GM19035 (cell line): ENCODE measurements around the gene PRM3.

Experiments used
- ATAC-seq: cut with Tn5 transposase; IDR thresholded peaks from one replicate; pipeline ENCODE4 v1.9.1; 2021; ENCODE audit not compliant: unreplicated experiment

The PRM3 gene

DNA sequence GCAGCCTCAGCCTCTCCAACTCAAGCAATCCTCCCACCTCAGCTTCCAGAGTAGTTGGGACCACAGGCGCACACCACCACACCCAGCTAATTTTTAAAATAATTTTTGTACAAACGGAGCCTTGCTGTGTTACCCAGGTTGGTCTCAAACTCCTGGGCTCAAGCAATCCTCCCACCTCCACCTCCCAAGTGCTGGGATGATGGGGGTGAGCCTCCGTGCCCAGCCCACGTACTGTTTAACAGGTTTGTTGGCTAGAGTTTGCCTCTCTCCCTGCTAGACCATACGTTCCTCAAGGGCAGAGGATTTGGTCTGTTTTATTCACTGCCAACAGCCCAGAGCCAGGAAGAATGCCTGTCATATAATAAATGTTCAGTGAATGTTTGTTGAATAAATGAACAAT is 44.0 kb downstream of the PRM3 start:
- no peak for ATAC-seq

DNA sequence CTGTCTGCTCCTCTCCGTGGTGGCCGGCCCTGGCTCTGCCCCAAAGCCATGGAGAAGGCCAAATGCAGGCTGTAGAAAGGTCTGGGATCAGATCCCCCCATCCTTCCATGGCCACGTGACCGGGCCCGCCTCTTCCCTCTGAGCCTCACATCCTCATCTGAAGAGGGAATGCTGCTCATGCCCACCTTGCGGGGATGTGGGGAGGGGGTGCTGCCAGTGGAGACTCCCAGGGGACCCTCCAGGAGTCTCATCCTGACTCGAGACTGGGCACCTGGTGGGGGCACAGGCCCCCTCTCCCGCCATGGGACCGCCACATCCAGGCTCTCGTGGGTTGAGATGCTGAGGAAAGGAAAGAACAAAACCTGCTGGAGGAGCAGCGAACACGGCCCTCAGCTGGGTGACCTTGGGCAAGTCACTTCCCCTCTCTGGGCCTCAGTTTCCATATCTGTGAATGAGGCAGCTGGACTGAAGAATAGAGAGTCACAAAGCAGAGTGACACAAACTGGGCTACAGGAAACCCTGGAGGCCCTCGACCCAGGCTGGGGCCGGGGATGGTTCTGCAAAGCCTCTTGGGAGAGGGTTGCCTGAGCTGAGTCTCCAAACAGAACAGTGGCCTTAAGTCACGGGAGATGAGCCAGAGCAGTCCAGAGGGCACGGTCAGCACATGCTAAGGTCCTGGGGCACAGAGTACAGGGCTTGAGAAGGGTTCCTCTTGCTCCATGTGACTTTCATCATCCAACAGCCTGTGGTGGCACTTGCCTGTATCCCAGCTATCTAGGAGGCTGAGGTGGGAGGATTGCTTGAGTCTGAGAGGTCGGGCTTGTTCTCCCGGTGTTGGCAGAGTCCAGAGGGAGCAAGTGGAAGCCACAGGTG is 47.5 kb downstream of the PRM3 start:
- no peak for ATAC-seq

DNA sequence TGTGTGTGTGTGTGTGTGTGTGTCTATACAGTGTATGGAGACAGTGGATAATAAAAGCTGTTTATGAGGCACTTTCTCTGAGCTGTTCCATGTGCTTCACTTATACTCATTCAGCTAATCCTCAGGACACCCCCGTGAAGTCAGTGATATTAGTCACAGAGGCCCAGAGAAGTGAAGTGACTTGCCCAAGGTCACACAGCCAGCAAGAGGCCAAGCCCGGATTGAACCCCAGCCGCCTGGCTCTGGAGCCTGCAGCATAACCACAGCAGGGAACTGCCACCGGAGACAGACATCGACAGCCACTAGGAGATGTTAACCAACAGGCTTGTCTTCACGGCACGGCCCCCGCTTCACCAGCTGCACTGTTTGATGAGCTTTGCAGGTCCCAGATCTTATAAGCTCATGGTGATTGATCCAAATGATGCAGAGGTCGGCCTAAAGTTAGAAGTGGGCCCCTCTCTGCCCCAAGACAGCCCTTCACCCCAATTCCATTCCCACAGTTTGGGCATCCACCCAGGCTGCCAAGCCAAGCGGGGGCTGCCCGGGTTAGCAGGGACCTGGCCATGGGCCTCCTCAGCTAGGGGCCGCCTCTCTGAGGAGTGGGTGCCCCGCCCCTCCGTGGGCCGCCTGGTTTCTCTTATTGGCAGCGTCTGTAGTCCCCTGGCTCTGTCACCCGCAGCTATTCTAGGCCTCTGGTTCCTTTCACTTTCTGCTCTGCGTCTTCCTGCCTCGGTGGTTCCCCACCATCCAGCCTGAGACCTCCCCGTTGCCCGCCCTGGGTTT is 48.3 kb downstream of the PRM3 start:
- ATAC-seq = peak; percentile 82

DNA sequence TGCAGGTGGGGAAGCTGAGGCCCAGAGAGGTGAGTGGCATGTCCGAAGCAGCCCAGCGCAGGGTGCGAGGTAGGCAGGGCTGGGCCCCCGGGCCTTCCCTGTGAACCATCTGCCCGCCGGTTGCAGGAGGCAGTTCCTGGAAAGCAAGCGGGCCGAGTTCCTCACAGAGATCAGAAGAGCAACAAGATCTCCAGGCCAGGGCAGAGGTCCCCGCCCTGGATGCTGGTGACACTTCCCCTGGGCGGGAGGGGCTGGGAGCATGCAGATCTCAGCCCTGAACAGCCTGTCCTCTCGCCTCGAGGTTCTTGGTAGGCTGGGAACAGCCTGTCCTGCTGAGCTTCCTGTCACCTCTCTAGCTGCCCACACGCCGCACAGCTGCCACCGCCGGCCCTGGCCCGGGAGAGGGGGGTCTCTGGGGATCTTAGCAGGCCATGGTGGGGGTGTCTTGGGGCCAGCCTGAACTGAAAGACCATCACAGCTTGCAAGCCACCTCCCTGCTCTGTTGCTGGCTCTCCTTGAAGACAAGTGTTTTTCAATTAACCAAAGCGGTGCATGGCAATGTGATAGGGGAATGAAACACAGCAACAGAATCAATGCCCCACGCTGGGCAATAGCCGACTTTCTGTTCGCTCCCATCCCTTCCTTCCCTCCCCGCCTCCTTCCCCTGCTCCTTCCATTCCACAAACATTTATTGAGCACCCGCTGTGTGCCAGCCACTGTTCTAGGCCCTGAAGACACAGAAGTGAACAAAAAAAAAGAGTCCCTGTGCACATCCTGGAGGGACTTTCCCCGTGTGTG is 49.1 kb downstream of the PRM3 start:
- ATAC-seq = peak; percentile 42
